GM12872 (cell line): ENCODE data around the gene MUC5B.

Experiments
- CTCF ChIP-seq: IDR thresholded peaks from 3 replicates; pipeline ENCODE4 v1.5.1; 2011; ENCODE audit warnings: low read depth, mild to moderate bottlenecking, low read length, moderate library complexity; ENCODE audit not compliant: insufficient read depth

MUC5B gene

DNA sequence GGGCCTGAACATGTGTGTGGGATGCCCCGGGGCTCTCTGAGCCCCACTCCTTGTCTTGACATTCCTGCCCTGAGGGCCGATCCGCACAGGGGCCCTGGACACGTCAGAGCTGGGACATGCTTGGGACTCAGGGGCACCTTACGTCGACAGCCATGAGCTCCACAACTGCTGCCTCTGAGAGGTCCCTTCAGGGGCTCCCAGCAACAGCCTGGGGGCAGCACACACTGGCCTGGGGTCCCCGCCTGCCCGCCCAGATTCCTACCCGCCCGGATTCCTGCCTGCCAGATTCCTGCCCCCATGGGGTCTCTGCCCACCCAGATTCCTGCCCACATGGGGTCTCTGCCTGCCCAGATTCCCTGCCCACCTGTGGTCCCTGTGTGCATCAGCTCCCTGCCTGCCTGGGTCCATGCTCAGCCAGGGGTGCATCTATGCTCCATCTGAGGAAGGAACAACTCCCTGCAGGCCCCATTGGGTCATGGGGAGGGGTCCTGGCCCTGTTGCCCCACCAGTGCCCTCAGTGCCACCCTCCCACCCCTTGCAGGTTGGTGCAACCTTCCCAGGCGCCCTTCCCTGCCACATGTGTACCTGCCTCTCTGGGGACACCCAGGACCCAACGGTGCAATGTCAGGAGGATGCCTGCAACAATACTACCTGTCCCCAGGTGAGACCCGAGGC, 35.7 kb downstream of the MUC5B start:
- TF ChIP-seq CTCF = no peak

DNA sequence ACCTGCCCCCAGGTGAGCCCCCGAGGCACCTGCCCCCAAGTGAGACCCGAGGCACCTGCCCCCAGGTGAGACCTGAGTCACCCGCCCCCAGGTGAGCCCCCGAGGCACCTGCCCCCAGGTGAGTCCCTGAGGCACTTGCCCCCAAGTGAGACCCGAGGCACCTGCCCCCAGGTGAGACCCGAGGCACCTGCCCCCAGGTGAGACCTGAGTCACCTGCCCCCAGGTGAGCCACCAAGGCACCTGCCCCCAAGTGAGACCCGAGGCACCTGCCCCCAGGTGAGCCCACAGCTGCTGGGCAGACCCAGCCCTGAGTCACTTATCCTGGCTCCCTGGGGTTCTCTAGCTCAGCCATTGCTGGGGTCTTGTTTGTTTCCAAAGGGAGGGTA, 36.2 kb downstream of the MUC5B start:
- TF ChIP-seq CTCF = no peak

DNA sequence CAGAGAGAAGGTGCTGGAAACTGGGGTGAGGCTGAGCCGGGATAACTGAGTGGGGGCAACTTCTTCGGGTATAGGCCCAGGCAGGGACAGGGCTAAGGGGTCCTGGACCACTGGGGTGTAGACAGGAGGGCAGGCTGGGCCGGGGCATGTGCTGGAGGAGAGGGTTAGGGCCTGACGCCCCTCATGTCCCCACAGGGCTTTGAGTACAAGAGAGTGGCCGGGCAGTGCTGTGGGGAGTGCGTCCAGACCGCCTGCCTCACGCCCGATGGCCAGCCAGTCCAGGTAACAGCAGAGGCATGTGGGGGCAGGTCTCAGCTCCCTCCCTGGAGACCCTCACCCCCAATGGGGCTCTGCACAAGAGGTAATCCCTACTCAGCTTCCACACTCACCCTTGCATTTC, 36.7 kb downstream of the MUC5B start:
- TF ChIP-seq CTCF = no peak

DNA sequence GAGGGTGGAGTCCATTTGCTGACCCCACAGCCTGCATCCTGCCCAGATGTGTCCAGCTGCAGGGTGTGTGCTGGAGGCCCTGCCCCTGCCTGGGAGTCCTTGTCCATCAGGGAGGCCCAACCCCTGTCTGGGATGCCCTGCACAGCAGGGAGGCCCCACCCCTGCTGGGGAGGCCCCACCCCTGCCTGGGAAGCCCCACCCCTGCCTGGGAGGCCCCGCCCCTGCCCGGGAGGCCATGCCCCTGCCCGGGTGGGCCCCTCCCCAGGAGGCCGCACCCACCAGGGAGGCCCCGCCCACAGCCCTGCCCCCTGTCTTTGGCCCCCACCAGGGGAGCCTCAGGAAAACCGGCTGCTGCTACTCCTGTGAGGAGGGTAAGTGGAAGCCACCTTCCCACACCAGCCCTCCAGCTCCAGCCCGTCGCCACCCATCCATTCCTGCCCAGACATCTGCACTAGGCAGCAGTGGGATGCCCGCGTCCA, 37.2 kb downstream of the MUC5B start:
- TF ChIP-seq CTCF = no peak

DNA sequence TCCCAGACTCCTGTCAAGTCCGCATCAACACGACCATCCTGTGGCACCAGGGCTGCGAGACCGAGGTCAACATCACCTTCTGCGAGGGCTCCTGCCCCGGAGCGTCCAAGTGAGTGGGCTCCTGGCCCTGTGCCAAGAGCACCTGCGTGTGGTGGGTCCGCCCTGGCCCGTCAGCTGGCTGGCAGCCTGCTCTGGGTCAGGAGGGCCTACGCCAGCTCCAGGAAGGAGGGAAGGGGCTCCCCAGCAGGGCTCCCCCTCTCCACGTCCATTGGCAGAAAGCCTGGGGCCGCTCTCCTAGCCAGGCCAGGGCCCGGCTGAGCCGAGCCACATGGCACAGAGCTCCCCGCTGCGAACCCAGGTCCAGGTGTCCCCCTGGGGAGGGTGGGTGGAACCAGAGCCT, 37.8 kb downstream of the MUC5B start:
- no peak for TF ChIP-seq CTCF

GRCh38 chr11:1261241-1262071, 38.6 kb downstream of the MUC5B start:
- no peak for TF ChIP-seq CTCF

DNA sequence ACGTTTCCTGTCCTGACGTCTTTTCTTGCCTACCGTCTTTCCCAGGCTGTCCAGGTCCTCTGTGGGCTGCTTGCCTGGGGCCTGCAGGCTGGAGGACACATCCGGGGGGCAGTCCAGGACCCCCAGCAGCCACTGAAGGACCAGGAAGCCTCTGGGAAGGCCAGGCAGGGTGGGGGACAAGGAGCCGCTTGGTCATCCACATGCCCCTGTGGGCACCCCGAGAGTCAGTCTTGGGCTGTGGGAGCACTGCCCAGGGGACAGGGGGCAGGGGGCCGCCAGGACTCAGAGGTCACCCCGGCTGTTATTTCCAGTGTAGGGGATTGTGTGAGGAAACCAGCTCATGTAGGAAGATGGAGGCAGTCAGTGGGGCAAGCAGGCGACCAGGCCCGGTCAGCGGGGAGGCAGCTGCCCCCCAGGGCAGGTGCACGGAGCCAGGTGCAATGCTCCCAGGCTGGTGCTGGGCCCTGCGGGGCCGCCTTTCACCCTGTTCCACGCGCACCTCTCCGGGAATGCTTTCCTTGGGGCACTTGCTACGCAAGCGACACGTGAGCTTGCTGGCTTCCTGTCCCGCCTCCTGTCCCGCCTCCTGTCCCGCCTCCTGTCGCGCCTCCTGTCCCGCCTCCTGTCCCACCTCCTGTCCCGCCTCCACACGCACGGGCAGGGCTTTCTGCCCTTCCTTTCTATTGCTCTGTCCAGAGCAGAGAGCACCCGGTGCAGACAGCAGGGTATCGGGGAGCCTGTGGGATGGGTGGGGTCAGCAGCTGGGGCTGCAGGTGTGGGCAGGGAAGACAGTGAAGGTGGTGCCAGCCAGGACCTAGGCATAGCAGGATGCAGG, 39.5 kb downstream of the MUC5B start:
- TF ChIP-seq CTCF = no peak
